Left cardiac atrium (tissue), 4 donors: Measurements from ENCODE around the gene RAB13. TPM values are rescaled to one million over a fixed set of nuclear protein-coding genes. Genes with fewer than 3 reads are reported as not detected.

Experiments
- ATAC-seq, 2 donors: fragments of 200-7000 bp; cut with Tn5 transposase; one replicate each; pipeline ENCODE4 v1.9.1; 2020; ENCODE audit warnings: mild to moderate bottlenecking in 2 of 2, moderate library complexity in 2 of 2
- DNase-seq: peaks from one replicate; pipeline ENCODE4 v3.0.0-alpha.2; 2020
- intact Hi-C, 2 donors: fragments of 100-400 bp; cut with DNase I; formaldehyde crosslinking; loops; one replicate each; pipeline versions ENCODE4 v1.14.1 to v1.15.1; 2022 to 2023
- microRNA-seq, 2 donors: library from miRNA; unstranded; fragments of <30 nt; microRNA quantifications; one replicate each; pipeline ENCODE4 v1.2.0, GENCODE V29; 2020
- total RNA-seq, 2 donors: library from RNA; stranded (reverse); fragmentation: NEBNext Ultra II Directional; extraction: Animal tissue kit (Norgen Biotek cat#: 25700); gene quantifications; one replicate each; pipeline ENCODE4 v1.2.1, GENCODE V29; 2021
- donor health status: DM: no; HTN: yes; CAD: no.
- donor health status: DM: no; HTN: yes; CAD: no; lungs with severe emphysema.
- donor health status: DM: yes; HTN: yes; CAD: no.
- donor health status: Dilated cardiomyopathy.

RAB13 gene
- total RNA-seq, 2 donors from 2014 or later = 72.1 to 77.5 TPM

GRCh38 chr1:153944005-153944826 is 41.9 kb downstream of the RAB13 start:
- no peak for ATAC-seq
- DNase-seq = no peak
- intact Hi-C loops = loop anchor here in 1 of 2 donors (10.0 kb wide), 1 partner anchor 149 kb away; no protein-coding TSS in a partner anchor

DNA sequence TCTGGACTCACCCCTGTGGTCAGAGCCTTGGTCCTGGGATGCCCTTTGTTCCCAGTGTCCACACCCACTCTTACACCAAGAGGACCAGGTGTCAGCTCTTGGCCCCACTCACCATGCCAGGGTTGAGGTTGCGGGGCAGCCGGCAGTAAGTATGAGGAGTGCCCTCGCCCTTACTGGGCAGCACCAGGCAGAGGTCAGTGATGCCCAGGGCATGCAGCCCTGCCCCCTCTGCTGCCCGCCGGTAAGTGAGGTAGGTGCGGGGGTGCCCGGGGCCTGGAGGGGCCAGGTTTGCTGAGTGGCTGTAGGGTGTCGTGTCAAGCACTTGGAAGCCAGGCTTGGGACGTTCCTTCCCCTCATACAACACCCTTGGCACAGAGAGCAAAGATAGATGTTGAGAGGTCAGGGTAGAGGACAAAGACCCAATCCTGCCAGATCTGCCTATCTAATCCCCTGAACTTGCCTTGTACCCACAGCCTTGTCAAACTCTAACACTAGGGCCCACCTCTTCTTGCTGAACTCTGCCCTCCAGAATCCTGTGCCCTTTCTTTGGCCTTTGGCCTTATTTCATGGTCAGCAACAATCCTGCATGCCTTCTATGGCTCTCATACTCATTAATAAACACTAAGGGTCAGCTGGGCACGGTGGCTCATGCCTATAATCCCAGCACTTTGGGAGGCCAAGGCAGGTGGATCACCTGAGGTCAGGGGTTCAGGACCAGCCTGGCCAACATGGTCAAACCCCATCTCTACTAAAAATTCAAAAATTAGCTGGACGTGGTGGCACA is 43.2 kb downstream of the RAB13 start:
- ATAC-seq (no peak), DNase-seq (no peak)
- intact Hi-C loops = loop anchor here in 1 of 2 donors (10.0 kb wide), 1 partner anchor 148 kb away; no protein-coding TSS in a partner anchor

DNA sequence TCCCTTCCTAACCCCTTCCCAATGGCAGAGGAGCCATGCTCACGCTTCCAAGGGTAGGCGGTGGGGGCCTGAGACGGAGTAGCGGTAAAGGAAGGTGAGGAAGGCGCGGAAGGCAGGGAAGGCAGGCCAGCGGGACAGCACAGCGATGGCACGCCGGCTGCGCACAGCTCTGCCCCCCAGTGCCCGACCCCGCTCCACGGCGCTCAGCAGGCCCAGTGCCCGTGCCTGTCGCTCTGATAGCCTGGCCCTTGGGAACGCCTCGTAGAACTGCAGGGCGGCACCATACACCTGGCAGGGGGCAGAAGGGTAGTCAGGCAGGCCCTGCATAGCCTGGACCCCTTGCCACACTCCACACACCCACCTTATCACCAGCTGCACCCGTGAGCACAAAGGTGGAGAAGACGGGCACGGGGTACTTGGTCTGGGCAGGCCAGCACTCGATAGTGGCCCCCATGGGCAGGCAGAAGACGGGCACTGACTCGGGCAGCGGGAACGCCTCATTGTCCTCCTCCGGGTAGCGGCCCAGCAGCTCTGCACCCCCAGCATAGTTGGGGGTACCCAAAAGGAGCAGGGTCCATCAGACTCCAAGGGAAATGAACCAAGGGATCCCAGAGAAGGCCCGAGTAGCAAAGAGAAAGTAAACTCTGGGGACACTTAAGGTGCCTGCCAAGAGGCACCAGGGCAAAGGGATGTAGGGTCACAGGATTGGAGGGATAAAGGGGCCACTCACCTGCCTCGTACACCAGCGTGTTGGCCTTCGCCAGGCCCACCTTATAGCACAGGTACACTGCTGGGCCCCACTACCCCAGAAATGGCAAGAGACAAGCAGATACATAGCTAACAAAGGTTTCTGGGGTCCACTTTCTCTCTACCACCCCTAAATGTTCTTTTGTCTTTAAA is 44.1 kb downstream of the RAB13 start:
- intact Hi-C loops = loop anchor here in 1 of 2 donors (10.0 kb wide), 1 partner anchor 147 kb away; no protein-coding TSS in a partner anchor
- no peak for ATAC-seq
- DNase-seq = no peak

DNA sequence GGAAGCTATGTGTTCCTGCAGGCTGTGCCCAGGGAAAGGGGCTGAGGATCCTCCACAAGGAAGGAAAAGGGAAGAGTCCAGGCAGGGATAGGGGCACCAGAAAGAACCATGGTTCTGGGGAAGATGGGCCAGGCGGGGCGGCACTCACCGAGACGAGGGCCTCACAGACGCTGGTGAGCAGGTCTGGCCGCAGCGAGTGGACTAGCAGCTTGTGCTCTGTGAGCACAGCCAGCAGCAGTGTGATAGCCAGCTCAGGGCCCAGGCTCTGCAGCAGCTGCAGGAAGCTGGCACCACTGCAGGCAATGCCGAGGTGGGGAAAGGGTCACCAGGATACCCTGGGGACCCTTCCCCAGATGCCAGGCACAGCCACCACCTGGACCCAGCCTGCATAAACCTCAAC is 45.4 kb downstream of the RAB13 start:
- intact Hi-C loops = loop anchor here in 1 of 2 donors (10.0 kb wide), 1 partner anchor 146 kb away; no protein-coding TSS in a partner anchor
- ATAC-seq (no peak), DNase-seq (no peak)

DNA sequence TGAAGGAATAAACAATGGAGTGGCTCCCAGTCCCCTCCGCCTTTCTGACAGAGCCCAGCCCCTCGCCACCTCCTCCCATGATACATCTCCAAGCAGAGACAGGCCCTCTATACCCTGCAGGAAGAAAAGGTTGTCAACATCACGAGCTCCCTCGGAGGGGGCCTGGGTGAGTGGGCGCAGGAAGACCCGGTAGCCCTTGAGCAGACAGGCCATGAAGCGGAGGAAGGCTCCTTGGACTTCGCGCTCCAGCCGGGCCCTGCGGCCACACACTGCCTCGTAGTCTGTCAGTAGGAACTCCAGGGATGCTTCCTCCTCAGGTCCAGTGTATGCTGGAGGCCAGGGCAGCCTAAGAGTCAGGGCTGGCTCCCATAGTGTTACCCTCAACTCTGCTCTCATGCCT is 46.7 kb downstream of the RAB13 start:
- ATAC-seq (no peak), DNase-seq (no peak)
- intact Hi-C loops = no loop called here

- intact Hi-C loops = no loop called here
- DNase-seq (no peak), ATAC-seq (no peak)
Observed at GRCh38 chr1:153938996-153939395, 47.1 kb downstream of the RAB13 start.

DNA sequence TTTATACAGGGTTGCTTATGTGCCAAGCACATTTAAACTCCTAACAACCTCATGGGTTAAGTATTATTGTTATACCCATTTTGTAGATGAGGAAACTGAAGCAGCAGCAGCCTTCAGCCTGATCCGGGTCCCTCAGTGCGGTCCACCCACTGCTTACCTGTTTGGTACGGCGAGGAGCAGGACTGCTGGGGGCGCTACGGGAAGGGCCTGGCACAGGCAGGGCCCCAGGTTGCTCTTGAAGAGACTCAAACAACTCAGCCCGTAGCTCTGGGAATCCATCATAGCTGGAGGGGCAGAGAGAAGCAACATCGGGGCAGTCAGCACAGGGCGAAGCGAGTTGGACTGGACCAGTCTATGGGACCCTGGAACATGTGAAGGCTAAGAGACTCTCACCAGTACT is 48.8 kb downstream of the RAB13 start:
- DNase-seq = no peak
- ATAC-seq = no peak
- intact Hi-C loops = no loop called here

GRCh38 chr1:153936011-153936802 is 49.9 kb downstream of the RAB13 start:
- ATAC-seq (no peak), DNase-seq (no peak)
- intact Hi-C loops = no loop called here

GRCh38 chr1:153934746-153935145 is 51.4 kb downstream of the RAB13 start:
- DNase-seq (no peak), ATAC-seq (no peak)
- intact Hi-C loops = no loop called here

DNA sequence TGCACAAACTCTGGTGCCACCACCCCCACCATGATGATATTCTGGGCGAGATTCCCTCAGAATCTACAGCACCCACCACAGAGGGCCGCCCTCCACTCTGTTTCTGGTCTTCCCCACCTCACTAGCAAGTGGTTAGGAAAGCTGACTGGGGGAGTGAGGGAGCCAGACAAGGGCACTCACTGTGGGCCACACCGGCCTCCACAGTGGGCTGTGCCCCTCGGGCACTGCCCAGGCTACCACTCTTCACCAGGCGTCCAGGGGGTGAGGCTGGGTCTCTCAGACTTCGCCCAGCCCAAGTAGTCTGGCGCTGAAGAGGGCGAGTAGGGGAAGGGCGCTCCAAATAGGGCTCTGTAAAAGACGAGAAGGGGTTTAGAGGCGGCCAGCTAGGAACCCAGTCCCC is 52.2 kb downstream of the RAB13 start:
- no peak for ATAC-seq
- intact Hi-C loops = no loop called here

DNA sequence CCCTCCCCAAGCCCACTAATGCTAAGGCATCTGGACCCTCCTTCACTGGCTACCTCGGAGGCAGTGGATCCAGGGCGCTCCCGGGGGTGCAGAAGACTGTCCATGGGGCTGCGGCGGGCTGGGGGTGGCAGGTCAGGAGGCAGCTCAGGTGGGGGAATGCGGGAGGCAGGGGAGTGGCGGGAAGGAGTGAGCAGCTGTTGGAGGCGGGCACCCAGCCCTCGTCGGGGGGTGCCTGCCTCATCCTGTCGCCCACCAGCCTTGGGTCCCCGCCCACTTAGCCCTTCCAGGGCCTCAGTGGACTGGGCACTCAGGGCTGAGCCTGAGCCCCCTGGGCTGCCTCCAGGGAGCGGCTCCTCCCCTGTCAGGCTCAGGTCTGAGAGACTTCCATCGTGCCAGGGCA is 52.7 kb downstream of the RAB13 start:
- DNase-seq (no peak), ATAC-seq (no peak)
- intact Hi-C loops = no loop called here

More for the DNA sequence above, 52.2 kb downstream of the RAB13 start:
- DNase-seq = no peak

- intact Hi-C loops = no loop called here
- ATAC-seq (no peak), DNase-seq (no peak)
Observed at GRCh38 chr1:153932156-153933131, 53.7 kb downstream of the RAB13 start.

Small RNAs within 50 kb of the gene (microRNA-seq; reads per million reads assigned to microRNA genes)
- gene MIR6737 = 0.40 to 0.54 reads per million in 2 donors

Other genes with a start within 250 kb of the RAB13 start
- 10 to 100 TPM; 22.9 to 26.5 TPM for gene SLC27A3, start 210.9 kb downstream of the RAB13 start, total RNA-seq
- gene GATAD2B, start 63.4 kb downstream of the RAB13 start, total RNA-seq = 10 to 100 TPM; 29.0 to 39.5 TPM
- 10 to 100 TPM; 41.5 to 49.5 TPM for gene DENND4B, start 39.6 kb downstream of the RAB13 start, total RNA-seq
- 10 to 100 TPM; 17.3 to 19.6 TPM for gene CRTC2, start 27.7 kb downstream of the RAB13 start, total RNA-seq
- gene SLC39A1, start 22.8 kb downstream of the RAB13 start, total RNA-seq = 10 to 100 TPM; 63.2 to 77.6 TPM
- gene CREB3L4, start 18.4 kb downstream of the RAB13 start, total RNA-seq = 1 to 10 TPM; 3.4 to 5.7 TPM
- gene JTB, start 8.7 kb downstream of the RAB13 start, total RNA-seq = 100 to 1,000 TPM in 1 of 2 donors, 10 to 100 TPM in 1; 89.6 to 102 TPM
- gene RPS27, start 4.4 kb upstream of the RAB13 start, total RNA-seq = 1,000 to 10,000 TPM in 1 of 2 donors, 100 to 1,000 TPM in 1; 949 to 1,289 TPM
- under 1 TPM; 0.13 to 0.74 TPM for gene NUP210L, start 168.7 kb upstream of the RAB13 start, total RNA-seq
- 100 to 1,000 TPM; 287 to 561 TPM for gene TPM3, start 205.8 kb upstream of the RAB13 start, total RNA-seq
- gene CFAP141, start 220.0 kb upstream of the RAB13 start, total RNA-seq = not detected
- 100 to 1,000 TPM in 1 of 2 donors, 10 to 100 TPM in 1; 88.5 to 106 TPM for gene UBAP2L, start 234.6 kb upstream of the RAB13 start, total RNA-seq